OCI-LY7 (cell line): ENCODE data around the gene MEAK7.

Experiments
- EZH2phosphoT487 ChIP-seq: fragments of 200-600 bp; sonication (generic); IDR thresholded peaks from 2 replicates; pipeline ENCODE4 v1.6.1; 2018; ENCODE audit warnings: low read depth, borderline replicate concordance, mild to moderate bottlenecking, mixed run types, antibody characterized with exemption, low read length, moderate library complexity, mixed read lengths
- TF ChIP-seq, protein P1 (sequence below): fragments of 200-600 bp; sonication (generic); conservative IDR thresholded peaks from 2 replicates; pipeline ENCODE4 v1.5.1; 2014; ENCODE audit warnings: mild to moderate bottlenecking, antibody characterized with exemption, low read length, moderate library complexity, mixed read lengths

DNA sequence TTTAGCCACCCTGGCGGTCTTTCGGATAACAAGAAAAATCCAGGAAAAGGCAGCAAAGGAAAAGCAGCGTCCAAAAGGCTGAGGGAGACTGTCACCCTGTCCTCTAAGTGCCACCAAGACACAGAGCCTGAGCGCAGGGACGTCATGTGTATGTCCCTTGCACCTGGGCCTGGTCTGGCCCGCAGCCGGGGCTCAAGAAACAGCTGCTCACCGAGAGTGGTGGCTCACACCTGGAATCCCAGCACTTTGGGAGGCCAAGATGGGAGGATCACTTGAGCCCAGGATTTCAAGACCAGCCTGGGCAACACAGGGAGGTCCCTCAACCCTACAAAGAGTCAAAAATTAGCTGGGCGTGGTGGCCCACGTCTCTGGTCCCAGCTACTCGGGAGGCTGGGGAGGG is 9.2 kb upstream of the MEAK7 start:
- TF ChIP-seq, protein P1, sequence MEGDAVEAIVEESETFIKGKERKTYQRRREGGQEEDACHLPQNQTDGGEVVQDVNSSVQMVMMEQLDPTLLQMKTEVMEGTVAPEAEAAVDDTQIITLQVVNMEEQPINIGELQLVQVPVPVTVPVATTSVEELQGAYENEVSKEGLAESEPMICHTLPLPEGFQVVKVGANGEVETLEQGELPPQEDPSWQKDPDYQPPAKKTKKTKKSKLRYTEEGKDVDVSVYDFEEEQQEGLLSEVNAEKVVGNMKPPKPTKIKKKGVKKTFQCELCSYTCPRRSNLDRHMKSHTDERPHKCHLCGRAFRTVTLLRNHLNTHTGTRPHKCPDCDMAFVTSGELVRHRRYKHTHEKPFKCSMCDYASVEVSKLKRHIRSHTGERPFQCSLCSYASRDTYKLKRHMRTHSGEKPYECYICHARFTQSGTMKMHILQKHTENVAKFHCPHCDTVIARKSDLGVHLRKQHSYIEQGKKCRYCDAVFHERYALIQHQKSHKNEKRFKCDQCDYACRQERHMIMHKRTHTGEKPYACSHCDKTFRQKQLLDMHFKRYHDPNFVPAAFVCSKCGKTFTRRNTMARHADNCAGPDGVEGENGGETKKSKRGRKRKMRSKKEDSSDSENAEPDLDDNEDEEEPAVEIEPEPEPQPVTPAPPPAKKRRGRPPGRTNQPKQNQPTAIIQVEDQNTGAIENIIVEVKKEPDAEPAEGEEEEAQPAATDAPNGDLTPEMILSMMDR, result no peak
- no peak for TF ChIP-seq EZH2phosphoT487
